ENCODE results near the gene ADGRF3.
"Not testable (repeated sequence)": the region's sequence is repeated elsewhere in the genome, so short reads cannot be mapped to it uniquely, and the experiment has no call there.

- not testable (repeated sequence) for TF ChIP-seq POLR2AphosphoS5 (IDR thresholded peaks at IDR 0.05; ENCODE audit: low read depth, low read length); POLR2A (IDR thresholded peaks at IDR 0.05; ENCODE audit: low read depth, low read length); TAF1 (IDR thresholded peaks at IDR 0.05; ENCODE audit: low read depth, low read length); SPI1 (IDR thresholded peaks at IDR 0.05; ENCODE audit: low read depth, low read length); POU2F2 (IDR thresholded peaks at IDR 0.05; ENCODE audit: low read depth, low read length); PAX5 (IDR thresholded peaks at IDR 0.05; ENCODE audit: insufficient read depth, low read length, severe bottlenecking)
These were observed 87.8 kb downstream of the ADGRF3 start for GRCh38 chr2:26258836-26259235.
